Vagina (tissue), 2 donors: Measurements from ENCODE around the gene AKAP6.

Experiments
- POLR2A ChIP-seq, 2 donors: fragments of 450-650 bp; IDR thresholded peaks; one replicate each; pipeline ENCODE4 v1.6.1; 2017; ENCODE audit warnings: antibody characterized with exemption in 2 of 2, mild to moderate bottlenecking in 2 of 2, moderate library complexity in 2 of 2
- POLR2AphosphoS5 ChIP-seq, 2 donors: sonication (generic); formaldehyde crosslinking; IDR thresholded peaks; one replicate each; pipeline ENCODE4 v1.9.0; 2017; ENCODE audit warnings: antibody characterized with exemption in 2 of 2, mild to moderate bottlenecking in 2 of 2, low read depth in 1 of 2; ENCODE audit not compliant: insufficient read depth in 1 of 2
- TF ChIP-seq, protein P1 (sequence below), 3 experiments: fragments of 450-650 bp in 2 of 3; fragments of 200-600 bp in 1 of 3; sonication (generic) in 1 of 3; IDR thresholded peaks; one replicate each; pipeline ENCODE4 v1.5.1; 2017 to 2019; ENCODE audit warnings: antibody characterized with exemption in 3 of 3, mild to moderate bottlenecking in 2 of 3, moderate library complexity in 2 of 3

DNA sequence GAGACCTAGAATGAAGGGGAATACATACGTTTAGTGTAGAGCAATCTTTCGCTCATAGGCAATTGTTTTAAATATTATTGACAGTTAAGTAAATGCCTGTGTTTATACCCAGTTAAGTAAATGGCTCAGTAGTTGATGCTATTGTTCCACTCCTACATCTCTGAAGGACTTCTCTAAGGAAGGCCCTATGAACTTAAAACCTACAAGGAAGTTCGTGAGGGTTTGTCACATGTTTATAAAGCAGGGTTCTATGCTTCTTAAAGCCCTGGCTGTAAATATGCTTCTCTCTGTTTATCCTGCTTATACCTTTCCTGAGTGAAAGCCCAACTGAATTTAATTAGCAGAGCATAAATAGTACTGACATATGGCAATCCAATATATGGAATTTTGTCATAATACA lies 327.5 kb downstream of the AKAP6 start:
- TF ChIP-seq, protein P1, sequence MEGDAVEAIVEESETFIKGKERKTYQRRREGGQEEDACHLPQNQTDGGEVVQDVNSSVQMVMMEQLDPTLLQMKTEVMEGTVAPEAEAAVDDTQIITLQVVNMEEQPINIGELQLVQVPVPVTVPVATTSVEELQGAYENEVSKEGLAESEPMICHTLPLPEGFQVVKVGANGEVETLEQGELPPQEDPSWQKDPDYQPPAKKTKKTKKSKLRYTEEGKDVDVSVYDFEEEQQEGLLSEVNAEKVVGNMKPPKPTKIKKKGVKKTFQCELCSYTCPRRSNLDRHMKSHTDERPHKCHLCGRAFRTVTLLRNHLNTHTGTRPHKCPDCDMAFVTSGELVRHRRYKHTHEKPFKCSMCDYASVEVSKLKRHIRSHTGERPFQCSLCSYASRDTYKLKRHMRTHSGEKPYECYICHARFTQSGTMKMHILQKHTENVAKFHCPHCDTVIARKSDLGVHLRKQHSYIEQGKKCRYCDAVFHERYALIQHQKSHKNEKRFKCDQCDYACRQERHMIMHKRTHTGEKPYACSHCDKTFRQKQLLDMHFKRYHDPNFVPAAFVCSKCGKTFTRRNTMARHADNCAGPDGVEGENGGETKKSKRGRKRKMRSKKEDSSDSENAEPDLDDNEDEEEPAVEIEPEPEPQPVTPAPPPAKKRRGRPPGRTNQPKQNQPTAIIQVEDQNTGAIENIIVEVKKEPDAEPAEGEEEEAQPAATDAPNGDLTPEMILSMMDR (IDR thresholded peaks at IDR 0.05), result no peak
- TF ChIP-seq POLR2A (IDR thresholded peaks at IDR 0.05) (no peak), POLR2AphosphoS5 (IDR thresholded peaks at IDR 0.05; ENCODE audit: insufficient read depth in 1 of 2, low read depth in 1 of 2) (no peak)
